SJSA1 (cell line): ENCODE measurements around the gene NEMP1. TPM values are rescaled to one million over a fixed set of nuclear protein-coding genes. Genes with fewer than 3 reads are reported as not detected.
A peak's percentile ranks its signal among the peaks of the same experiment; 100 is the strongest.
"Not testable (repeated sequence)": the region's sequence is repeated elsewhere in the genome, so short reads cannot be mapped to it uniquely, and the experiment has no call there.

Experiments used
- DNase-seq, 2 experiments: peaks; one replicate each; pipeline ENCODE4 v3.0.0-alpha.2; 2015 to 2020; ENCODE audit warnings: low spot score in 2 of 2, low read depth in 1 of 2
- H3K27ac ChIP-seq: fragments of 250-450 bp; sonication (Bioruptor Pico); 2 replicates; pipeline ENCODE4 v1.5.1; 2020; ENCODE audit warnings: mild to moderate bottlenecking, moderate library complexity
- H3K27me3 ChIP-seq: fragments of 250-450 bp; sonication (Bioruptor Pico); replicated peaks from 2 replicates; pipeline ENCODE4 v1.5.1; 2020; ENCODE audit warnings: mild to moderate bottlenecking, moderate library complexity
- H3K36me3 ChIP-seq: fragments of 250-450 bp; sonication (Bioruptor Pico); 2 replicates; pipeline ENCODE4 v1.5.1; 2020; ENCODE audit warnings: mild to moderate bottlenecking
- H3K4me1 ChIP-seq: fragments of 250-450 bp; sonication (Bioruptor Pico); replicated peaks from 2 replicates; pipeline ENCODE4 v1.6.1; 2021; ENCODE audit warnings: mild to moderate bottlenecking
- H3K4me3 ChIP-seq: fragments of 250-450 bp; sonication (Bioruptor Pico); 2 replicates; pipeline ENCODE4 v1.5.1; 2020; ENCODE audit warnings: mild to moderate bottlenecking
- H3K9me3 ChIP-seq: fragments of 250-450 bp; sonication (Bioruptor Pico); replicated peaks from 2 replicates; pipeline ENCODE4 v1.5.1; 2020; ENCODE audit warnings: mild to moderate bottlenecking
- total RNA-seq: library from RNA; depleted of rRNA; stranded (reverse); fragments of >200 nt; shearing (Covaris generic); gene quantifications from 2 replicates; pipeline ENCODE4 v1.2.3, GENCODE V29; 2014; rRNA removed

NEMP1 gene
- total RNA-seq: 31.5 and 40.3 TPM in 2 replicates

- peaks cover 8% of the 10 kb centered on the region; the same call in 1 of the 2 replicates for H3K4me1 ChIP-seq
- H3K9me3 ChIP-seq: no peaks in the 10 kb centered on the region
- H3K27ac ChIP-seq: peak within 1 kb of the TSS; percentile 94
- DNase-seq: peak; percentile 99 to 100
- H3K4me3 ChIP-seq: peak within 1 kb of the TSS; percentile 74
- no peaks in the 10 kb centered on the region for H3K27me3 ChIP-seq
- H3K36me3 ChIP-seq: peaks cover 23% of the 10 kb centered on the region
Measured at GRCh38 chr12:57078519-57079404, at the start of gene NEMP1. TSS of gene NEMP1 (minus strand) at chr12:57078791. CDS start at chr12:57078745, 46 bp downstream.

- H3K4me3 ChIP-seq: peak within 1 kb of the TSS; percentile 65
- H3K36me3 ChIP-seq: peaks cover 14% of the 10 kb centered on the region; the same call in 1 of the 2 replicates
- H3K4me1 ChIP-seq: peaks cover 37% of the 10 kb centered on the region
- H3K27ac ChIP-seq: peak within 1 kb of the TSS; percentile 36
- H3K9me3 ChIP-seq: no peaks in the 10 kb centered on the region
- DNase-seq: peak; percentile 85 to 90
- no peaks in the 10 kb centered on the region for H3K27me3 ChIP-seq
Measured at GRCh38 chr12:57127726-57128518, 49.3 kb upstream of the NEMP1 start, which contains the start of gene LRP1. TSS of gene LRP1 (plus strand) at chr12:57128483. CDS start at chr12:57128965, 482 bp downstream.

GRCh38 chr12:57127101-57127725 is 48.6 kb upstream of the NEMP1 start:
- peak in 1 of 2 experiments; percentile 72 for DNase-seq
- Histone ChIP-seq H3K4me3 (peak overlapping the region; percentile 65), H3K4me1 (peaks cover 30% of the 10 kb centered on the region), H3K36me3 (peaks cover 12% of the 10 kb centered on the region; the same call in 1 of the 2 replicates), H3K27ac (no peak overlapping the region), H3K27me3 (no peaks in the 10 kb centered on the region), H3K9me3 (no peaks in the 10 kb centered on the region)

- Histone ChIP-seq H3K36me3 (peaks cover 6% of the 10 kb centered on the region; the same call in 1 of the 2 replicates), H3K4me1 (peaks cover 23% of the 10 kb centered on the region), H3K27me3 (no peaks in the 10 kb centered on the region), H3K4me3 (no peak overlapping the region), H3K27ac (no peak overlapping the region), H3K9me3 (no peaks in the 10 kb centered on the region)
- DNase-seq: no peak
Measured at GRCh38 chr12:57126561-57126960, 48.0 kb upstream of the NEMP1 start.

DNA sequence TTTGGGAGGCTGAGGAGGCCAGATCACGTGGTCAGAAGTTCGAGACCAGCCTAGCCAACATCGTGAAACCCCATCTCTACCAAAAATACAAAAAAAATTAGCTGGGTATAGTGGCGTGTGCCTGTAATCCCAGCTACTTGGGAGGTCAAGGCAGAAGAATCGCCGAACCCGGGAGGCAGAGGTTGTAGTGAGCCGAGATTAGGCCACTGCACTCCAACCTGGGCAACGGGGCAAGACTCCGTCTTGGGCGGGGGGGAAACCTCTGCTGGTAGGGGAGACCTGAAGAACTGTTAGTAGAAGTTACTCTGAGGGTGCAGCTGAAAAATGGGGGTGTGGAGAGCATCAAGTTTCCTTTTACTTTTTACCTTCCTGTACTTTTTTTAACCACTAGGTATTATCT is 47.5 kb upstream of the NEMP1 start:
- no peak for DNase-seq
- H3K9me3 ChIP-seq: no peaks in the 10 kb centered on the region
- peaks cover 18% of the 10 kb centered on the region for H3K4me1 ChIP-seq
- no peak overlapping the region for H3K4me3 ChIP-seq
- H3K27me3 ChIP-seq: no peaks in the 10 kb centered on the region
- no peak overlapping the region for H3K27ac ChIP-seq
- H3K36me3 ChIP-seq: 0 out of 2 replicates have a peak, but pooled peaks cover 2% of the 10 kb centered on the region

DNA sequence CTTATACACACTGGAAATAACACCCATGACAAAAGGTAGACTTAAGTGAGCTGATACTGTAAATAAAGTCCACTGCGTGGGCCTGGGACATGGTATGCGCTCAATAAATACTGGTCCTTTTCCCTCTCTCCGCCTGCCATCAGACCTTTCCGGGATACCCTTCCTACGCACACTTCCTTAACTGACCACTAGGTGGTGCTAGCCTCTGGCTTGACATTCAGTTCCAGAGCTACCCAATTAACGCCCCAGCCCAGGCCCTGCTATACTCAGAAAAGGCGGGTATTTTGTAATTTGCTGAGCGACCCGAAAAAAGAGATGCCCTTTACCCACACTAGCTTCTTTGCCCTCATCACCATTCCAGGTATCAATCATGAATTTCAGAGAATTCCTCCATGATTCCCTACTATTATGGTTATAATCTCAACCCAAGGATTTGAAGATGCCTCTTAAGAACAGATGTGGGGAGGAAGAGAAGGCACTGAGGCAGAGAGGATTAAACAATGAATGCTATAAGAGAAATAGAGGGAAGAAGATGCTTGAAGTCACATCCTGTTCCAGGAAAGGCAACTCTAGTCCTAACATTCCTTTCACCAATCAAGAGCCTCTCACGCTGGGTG is 45.8 kb upstream of the NEMP1 start:
- peaks cover 9% of the 10 kb centered on the region for H3K4me1 ChIP-seq
- H3K27ac ChIP-seq: no peak overlapping the region

GRCh38 chr12:57123813-57124212 is 45.2 kb upstream of the NEMP1 start:
- no peak for DNase-seq
- Histone ChIP-seq H3K4me3 (no peak overlapping the region), H3K27ac (no peak overlapping the region), H3K36me3 (no peaks in the 10 kb centered on the region), H3K9me3 (no peaks in the 10 kb centered on the region), H3K4me1 (peaks cover 15% of the 10 kb centered on the region), H3K27me3 (no peaks in the 10 kb centered on the region)

More for the DNA sequence above, 45.8 kb upstream of the NEMP1 start:
- H3K9me3 ChIP-seq: no peaks in the 10 kb centered on the region
- no peaks in the 10 kb centered on the region for H3K36me3 ChIP-seq
- H3K27me3 ChIP-seq: no peaks in the 10 kb centered on the region
- no peak overlapping the region for H3K4me3 ChIP-seq
- peak; percentile 59 to 78 for DNase-seq

DNA sequence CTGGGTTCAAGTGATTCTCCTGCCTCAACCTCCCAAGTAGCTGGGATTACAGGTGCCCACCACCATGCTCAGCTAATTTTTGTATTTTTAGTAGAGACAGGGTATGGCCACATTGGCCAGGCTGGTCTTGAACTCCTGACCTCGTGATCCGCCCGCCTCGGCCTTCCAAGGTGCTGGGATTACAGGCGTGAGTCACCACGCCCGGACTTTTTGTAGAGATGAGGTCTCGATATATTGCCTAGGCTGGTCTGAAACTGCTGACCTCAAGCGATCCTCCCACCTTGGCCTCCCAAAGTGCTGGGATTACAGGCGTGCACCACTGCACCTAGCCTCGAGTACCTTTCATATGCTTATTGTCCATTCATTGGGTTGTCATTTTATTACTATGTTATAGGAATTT is 42.1 kb upstream of the NEMP1 start:
- not testable (repeated sequence) for H3K36me3 ChIP-seq, H3K4me3 ChIP-seq, H3K27me3 ChIP-seq, DNase-seq, H3K27ac ChIP-seq, H3K9me3 ChIP-seq
- H3K4me1 ChIP-seq: peaks cover 17% of the 10 kb centered on the region

- Histone ChIP-seq H3K9me3 (no peaks in the 10 kb centered on the region), H3K4me1 (peaks cover 17% of the 10 kb centered on the region), H3K27ac (no peak overlapping the region), H3K27me3 (no peaks in the 10 kb centered on the region), H3K4me3 (no peak overlapping the region), H3K36me3 (no peaks in the 10 kb centered on the region)
- no peak for DNase-seq
Measured at GRCh38 chr12:57119294-57120085, 40.9 kb upstream of the NEMP1 start.

- Histone ChIP-seq H3K27ac (no peak overlapping the region), H3K4me3 (no peak overlapping the region), H3K36me3 (no peaks in the 10 kb centered on the region), H3K4me1 (peaks cover 17% of the 10 kb centered on the region), H3K27me3 (no peaks in the 10 kb centered on the region), H3K9me3 (no peaks in the 10 kb centered on the region)
- no peak for DNase-seq
Measured at GRCh38 chr12:57118711-57119271, 40.2 kb upstream of the NEMP1 start.

DNA sequence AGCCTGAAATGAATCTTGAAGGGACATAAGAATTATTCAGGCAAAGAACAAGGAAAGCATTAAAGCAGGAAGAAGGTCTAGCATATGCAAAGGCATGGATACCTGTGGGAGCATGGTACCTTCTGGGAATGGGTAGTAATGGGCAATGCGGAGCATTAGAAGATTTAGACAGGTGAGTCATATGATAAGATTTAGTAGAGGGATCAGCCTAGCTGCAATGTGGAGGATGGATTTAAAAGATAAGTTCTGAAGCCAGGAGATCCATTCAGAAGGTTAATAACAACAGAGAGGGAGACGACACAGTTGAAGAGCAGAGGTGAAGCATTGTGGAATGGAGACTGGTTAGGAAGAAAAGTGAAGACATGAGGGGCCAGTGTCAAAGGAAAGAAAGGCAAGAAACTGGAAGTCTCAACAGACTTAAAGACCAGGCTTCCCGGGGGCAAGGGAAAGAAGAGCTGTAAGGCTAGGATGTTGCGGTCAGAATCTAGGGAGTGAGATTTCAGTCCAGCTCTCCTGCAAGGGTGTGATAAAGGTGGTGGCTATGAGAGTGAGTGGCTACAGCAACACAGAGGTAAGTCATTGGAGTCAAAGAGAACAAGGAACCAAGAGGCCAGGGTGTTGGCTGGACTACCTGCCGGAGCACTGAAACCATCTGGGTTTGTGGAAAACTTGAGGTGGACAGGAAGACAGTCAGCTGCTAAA is 38.1 kb upstream of the NEMP1 start:
- Histone ChIP-seq H3K27ac (no peak overlapping the region), H3K4me1 (peaks cover 27% of the 10 kb centered on the region), H3K4me3 (no peak overlapping the region), H3K27me3 (no peaks in the 10 kb centered on the region), H3K9me3 (no peaks in the 10 kb centered on the region), H3K36me3 (no peaks in the 10 kb centered on the region)
- no peak for DNase-seq
